ENCODE data around the gene STAP1. TPM values are rescaled to one million over a fixed set of nuclear protein-coding genes. Genes with fewer than 3 reads are reported as not detected.

The STAP1 gene
- total RNA-seq, 6 experiments from 2014 or later, result not detected

GRCh38 chr4:67580577-67580976 lies 22.1 kb downstream of the STAP1 start:
- TF ChIP-seq CTCF (IDR thresholded peaks at IDR 0.05), result no peak
- no peak for TF ChIP-seq POLR2A (IDR thresholded peaks at IDR 0.05)
- Histone ChIP-seq H3K9me3 (no peaks in the 10 kb centered on the region), H3K27me3 (no peaks in the 10 kb centered on the region), H3K27ac (no peak overlapping the region), H3K4me3 (no peak overlapping the region), H3K36me3 (no peaks in the 10 kb centered on the region), H3K4me1 (no peaks in the 10 kb centered on the region)
- ATAC-seq (no peak), DNase-seq (no peak)
- WGBS (ENCODE audit: insufficient coverage, low coverage, low lambda C conversion rate, missing lambda C conversion rate), result 89% methylated on average over 3 of the region's 3 CpGs
- intact Hi-C loops (cut with DNase I), result no loop called here

GRCh38 chr4:67581208-67581857 lies 22.8 kb downstream of the STAP1 start:
- Histone ChIP-seq H3K4me3 (no peak overlapping the region), H3K36me3 (no peaks in the 10 kb centered on the region), H3K4me1 (no peaks in the 10 kb centered on the region), H3K27ac (no peak overlapping the region), H3K9me3 (no peaks in the 10 kb centered on the region), H3K27me3 (no peaks in the 10 kb centered on the region)
- no peak for TF ChIP-seq CTCF (IDR thresholded peaks at IDR 0.05)
- no peak for TF ChIP-seq POLR2A (IDR thresholded peaks at IDR 0.05)
- DNase-seq (no peak), ATAC-seq (no peak)
- 55% methylated on average over 8 of the region's 8 CpGs for WGBS (ENCODE audit: insufficient coverage, low coverage, low lambda C conversion rate, missing lambda C conversion rate)
- intact Hi-C loops (cut with DNase I), result no loop called here

DNA sequence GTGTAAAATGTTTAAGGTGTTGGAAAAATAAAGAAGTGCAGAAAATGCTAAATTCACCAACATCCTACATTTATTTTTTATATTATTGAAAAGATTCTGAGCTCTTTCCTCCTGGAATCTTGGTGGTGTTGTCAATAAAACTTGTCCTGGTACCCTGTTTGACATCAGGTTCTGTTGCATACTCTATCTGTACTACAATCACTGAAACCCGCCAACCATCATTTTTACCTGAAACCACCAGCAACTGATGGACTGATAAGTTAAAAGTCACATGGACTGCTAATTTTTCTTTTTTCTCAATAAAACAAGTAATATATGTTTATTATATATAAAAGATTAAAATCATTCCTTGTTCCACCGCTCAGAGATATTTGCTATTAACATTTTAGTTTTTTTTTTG lies 23.4 kb downstream of the STAP1 start:
- H3K27me3 ChIP-seq, result no peaks in the 10 kb centered on the region
- ATAC-seq (no peak), DNase-seq (no peak)
- no peak overlapping the region for H3K4me3 ChIP-seq
- H3K27ac ChIP-seq, result no peak overlapping the region
- H3K4me1 ChIP-seq, result no peaks in the 10 kb centered on the region
- WGBS (ENCODE audit: insufficient coverage, low coverage, low lambda C conversion rate, missing lambda C conversion rate), result 44% methylated on average over 2 of the region's 2 CpGs
- TF ChIP-seq CTCF (IDR thresholded peaks at IDR 0.05), result no peak
- TF ChIP-seq POLR2A (IDR thresholded peaks at IDR 0.05), result no peak
- intact Hi-C loops (cut with DNase I), result no loop called here
- H3K9me3 ChIP-seq, result no peaks in the 10 kb centered on the region
- H3K36me3 ChIP-seq, result no peaks in the 10 kb centered on the region

GRCh38 chr4:67584496-67584895 lies 26.0 kb downstream of the STAP1 start:
- ATAC-seq (no peak), DNase-seq (no peak)
- no peak overlapping the region for H3K27ac ChIP-seq
- H3K9me3 ChIP-seq, result no peaks in the 10 kb centered on the region
- H3K27me3 ChIP-seq, result no peaks in the 10 kb centered on the region
- H3K4me3 ChIP-seq, result no peak overlapping the region
- no peaks in the 10 kb centered on the region for H3K4me1 ChIP-seq
- no peaks in the 10 kb centered on the region for H3K36me3 ChIP-seq
- intact Hi-C loops (cut with DNase I), result no loop called here
- TF ChIP-seq POLR2A (IDR thresholded peaks at IDR 0.05) (no peak), CTCF (IDR thresholded peaks at IDR 0.05) (no peak)

- no peak overlapping the region for H3K4me3 ChIP-seq
- H3K36me3 ChIP-seq, result no peaks in the 10 kb centered on the region
- 70% methylated on average over 3 of the region's 3 CpGs for WGBS (ENCODE audit: insufficient coverage, low coverage, low lambda C conversion rate, missing lambda C conversion rate)
- H3K9me3 ChIP-seq, result no peaks in the 10 kb centered on the region
- DNase-seq (no peak), ATAC-seq (no peak)
- no peaks in the 10 kb centered on the region for H3K4me1 ChIP-seq
- H3K27ac ChIP-seq, result no peak overlapping the region
- TF ChIP-seq CTCF (IDR thresholded peaks at IDR 0.05) (no peak), POLR2A (IDR thresholded peaks at IDR 0.05) (no peak)
- intact Hi-C loops (cut with DNase I), result no loop called here
- H3K27me3 ChIP-seq, result no peaks in the 10 kb centered on the region
Observed at GRCh38 chr4:67587156-67587555, 28.6 kb downstream of the STAP1 start.
